HepG2 (cell line): ENCODE results near the gene ACTN3. TPM values are rescaled to one million over a fixed set of nuclear protein-coding genes. Genes with fewer than 3 reads are reported as not detected.

ENCODE experiments used
- CAMTA2 ChIP-seq: sonication (generic); formaldehyde crosslinking; IDR thresholded peaks from 2 replicates; pipeline ENCODE4 v1.4.0; 2020; ENCODE audit warnings: mild to moderate bottlenecking, missing genetic modification reagents, borderline replicate concordance
- CHD4 ChIP-seq: fragments of 200-600 bp; sonication (generic); IDR thresholded peaks from 2 replicates; pipeline ENCODE4 v1.7.0; 2017; ENCODE audit warnings: mild to moderate bottlenecking, low read length, borderline replicate concordance
- FOSL1 ChIP-seq: sonication (generic); formaldehyde crosslinking; IDR thresholded peaks from 2 replicates; pipeline ENCODE4 v1.9.0; 2021; ENCODE audit warnings: missing genetic modification reagents, borderline replicate concordance
- GABPA ChIP-seq, 2 experiments: IDR thresholded peaks; 2 replicates each; pipeline ENCODE4 v1.6.1; 2011 to 2016; ENCODE audit warnings: low read depth in 2 of 2, low read length in 1 of 2, missing biosample characterization in 1 of 2, missing genetic modification characterization in 1 of 2
- JARID2 ChIP-seq: sonication (generic); formaldehyde crosslinking; IDR thresholded peaks from 2 replicates; pipeline ENCODE4 v1.8.1; 2023; ENCODE audit warnings: missing genetic modification reagents, inconsistent platforms; ENCODE audit not compliant: insufficient replicate concordance
- JUN ChIP-seq: sonication (generic); formaldehyde crosslinking; IDR thresholded peaks from 2 replicates; pipeline ENCODE4 v1.4.0; 2020; ENCODE audit warnings: mild to moderate bottlenecking, missing genetic modification reagents
- KDM1A ChIP-seq: IDR thresholded peaks from 2 replicates; pipeline ENCODE4 v1.6.1; 2016; ENCODE audit warnings: missing compliant biosample characterization
- MIXL1 ChIP-seq: IDR thresholded peaks from 2 replicates; pipeline ENCODE4 v1.6.1; 2016
- NR2F6 ChIP-seq, 2 experiments: IDR thresholded peaks; 2 replicates each; pipeline ENCODE4 v1.6.1; 2016; ENCODE audit warnings: antibody characterized with exemption in 1 of 2, mild to moderate bottlenecking in 1 of 2
- PLRG1 ChIP-seq: fragments of 450-650 bp; conservative IDR thresholded peaks from 2 replicates; pipeline ENCODE4 v1.6.1; 2016
- TGIF2 ChIP-seq: IDR thresholded peaks from 2 replicates; pipeline ENCODE4 v1.6.1; 2016; ENCODE audit warnings: control low read depth, missing compliant biosample characterization
- THAP11 ChIP-seq: IDR thresholded peaks from 2 replicates; pipeline ENCODE4 v1.6.1; 2016; ENCODE audit warnings: missing biosample characterization, missing genetic modification reagents
- ZMAT3 ChIP-seq: sonication (generic); formaldehyde crosslinking; conservative IDR thresholded peaks from 2 replicates; pipeline ENCODE4 v1.7.0; 2021; ENCODE audit warnings: missing genetic modification reagents
- ZMYM2 ChIP-seq: sonication (generic); formaldehyde crosslinking; IDR thresholded peaks from 2 replicates; pipeline ENCODE4 v1.8.0; 2022; ENCODE audit warnings: mild to moderate bottlenecking, missing genetic modification reagents
- ZNF333 ChIP-seq: sonication (generic); formaldehyde crosslinking; IDR thresholded peaks from 2 replicates; pipeline ENCODE4 v1.4.0; 2020; ENCODE audit warnings: mild to moderate bottlenecking, missing genetic modification reagents, borderline replicate concordance
- ZNF33A ChIP-seq: sonication (generic); formaldehyde crosslinking; IDR thresholded peaks from 2 replicates; pipeline ENCODE4 v1.5.1; 2020; ENCODE audit warnings: missing genetic modification reagents, mild to moderate bottlenecking, moderate library complexity, borderline replicate concordance
- ZNF432 ChIP-seq: sonication (generic); formaldehyde crosslinking; IDR thresholded peaks from 2 replicates; pipeline ENCODE4 v1.5.0; 2020; ENCODE audit warnings: missing genetic modification reagents, mild to moderate bottlenecking, borderline replicate concordance
- polyA plus RNA-seq, 8 experiments: library from polyadenylated mRNA; depleted of rRNA in 3 of 8; stranded (reverse) in 7 of 8; unstranded in 1 of 8; fragments of >200 nt; fragmentation: Illumina TruSeq in 4 of 8; extraction: Trizol in 4 of 8; gene quantifications; 2 replicates each; pipeline versions ENCODE4 v1.2.1 to v1.2.3, GENCODE V29; 2011 to 2016; ENCODE audit warnings: low read depth in 4 of 8, missing spikeins in 1 of 8, mixed read lengths in 1 of 8; ENCODE audit not compliant: insufficient read depth in 1 of 8
- total RNA-seq, 5 experiments: library from RNA; depleted of rRNA; stranded (reverse); fragments of >200 nt; fragmentation: Illumina TruSeq; extraction: Trizol; gene quantifications; 2 replicates each; pipeline ENCODE4 v1.2.3, GENCODE V29; 2016; ENCODE audit warnings: low read depth in 1 of 5
- TF ChIP-seq, protein P1 (sequence below): sonication (generic); formaldehyde crosslinking; IDR thresholded peaks from 2 replicates; pipeline ENCODE4 v1.4.0; 2020; ENCODE audit warnings: mild to moderate bottlenecking, missing genetic modification reagents
- TF ChIP-seq, protein P2 (sequence below): sonication (generic); formaldehyde crosslinking; conservative IDR thresholded peaks from 2 replicates; pipeline ENCODE4 v1.4.0; 2020; ENCODE audit warnings: missing genetic modification reagents
- TF ChIP-seq, protein P3 (sequence below): sonication (generic); formaldehyde crosslinking; IDR thresholded peaks from 2 replicates; pipeline ENCODE4 v1.4.0; 2020; ENCODE audit warnings: missing genetic modification reagents, borderline replicate concordance

ACTN3 gene
- total and polyA plus RNA-seq, 2 of the 13 experiments (the other 11 are each of a cell fraction or from before 2014, with no cell fraction given): 0.04 to 0.09 TPM

DNA sequence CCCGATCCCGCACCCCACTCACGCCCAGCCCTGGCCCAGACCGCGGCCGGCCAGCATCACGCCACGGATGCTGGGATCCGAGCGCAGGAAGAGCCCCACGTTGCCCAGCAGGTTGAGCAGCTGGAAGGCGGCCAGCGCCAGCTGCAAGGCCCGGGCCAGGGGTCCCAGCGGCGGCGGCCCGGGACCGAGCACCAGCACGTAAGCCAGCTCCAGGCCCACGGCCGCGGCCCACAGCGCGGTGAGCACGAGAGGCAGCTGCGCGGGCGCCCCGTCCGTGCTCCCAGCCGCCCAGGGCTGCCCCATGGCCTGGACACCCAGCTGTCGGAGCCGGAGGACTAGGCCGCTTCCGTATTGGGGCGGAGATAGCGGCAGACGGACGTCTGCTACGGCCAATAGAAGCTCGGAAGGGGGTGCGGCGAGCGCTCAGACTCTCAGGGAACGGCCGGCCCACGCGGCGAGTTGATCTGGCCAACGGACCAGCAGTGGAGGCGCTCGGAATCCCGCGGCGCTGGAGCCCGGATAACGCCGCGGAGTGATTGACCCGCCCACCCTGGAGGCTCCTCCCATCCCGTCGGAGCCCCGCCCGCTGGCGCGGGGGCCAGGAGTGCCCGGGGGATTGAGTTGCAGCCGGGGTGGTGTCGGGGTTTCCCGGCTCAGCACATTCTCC, 869 bp upstream of the ACTN3 start, which contains the start of gene ZDHHC24 (continued):
- no peak for TF ChIP-seq ZNF33A
- no peak for TF ChIP-seq JARID2
- TF ChIP-seq JUN (CRISPR knock-in tag): peak; percentile 32; the same call in 1 of the 2 replicates
- TF ChIP-seq NR2F6 (IDR thresholded peaks at IDR 0.05): no peak
- no peak for TF ChIP-seq NR2F6 (CRISPR knock-in tag; IDR thresholded peaks at IDR 0.05)
- TF ChIP-seq ZNF333: peak; percentile 74; the same call in 1 of the 2 replicates
- TF ChIP-seq, protein P1, sequence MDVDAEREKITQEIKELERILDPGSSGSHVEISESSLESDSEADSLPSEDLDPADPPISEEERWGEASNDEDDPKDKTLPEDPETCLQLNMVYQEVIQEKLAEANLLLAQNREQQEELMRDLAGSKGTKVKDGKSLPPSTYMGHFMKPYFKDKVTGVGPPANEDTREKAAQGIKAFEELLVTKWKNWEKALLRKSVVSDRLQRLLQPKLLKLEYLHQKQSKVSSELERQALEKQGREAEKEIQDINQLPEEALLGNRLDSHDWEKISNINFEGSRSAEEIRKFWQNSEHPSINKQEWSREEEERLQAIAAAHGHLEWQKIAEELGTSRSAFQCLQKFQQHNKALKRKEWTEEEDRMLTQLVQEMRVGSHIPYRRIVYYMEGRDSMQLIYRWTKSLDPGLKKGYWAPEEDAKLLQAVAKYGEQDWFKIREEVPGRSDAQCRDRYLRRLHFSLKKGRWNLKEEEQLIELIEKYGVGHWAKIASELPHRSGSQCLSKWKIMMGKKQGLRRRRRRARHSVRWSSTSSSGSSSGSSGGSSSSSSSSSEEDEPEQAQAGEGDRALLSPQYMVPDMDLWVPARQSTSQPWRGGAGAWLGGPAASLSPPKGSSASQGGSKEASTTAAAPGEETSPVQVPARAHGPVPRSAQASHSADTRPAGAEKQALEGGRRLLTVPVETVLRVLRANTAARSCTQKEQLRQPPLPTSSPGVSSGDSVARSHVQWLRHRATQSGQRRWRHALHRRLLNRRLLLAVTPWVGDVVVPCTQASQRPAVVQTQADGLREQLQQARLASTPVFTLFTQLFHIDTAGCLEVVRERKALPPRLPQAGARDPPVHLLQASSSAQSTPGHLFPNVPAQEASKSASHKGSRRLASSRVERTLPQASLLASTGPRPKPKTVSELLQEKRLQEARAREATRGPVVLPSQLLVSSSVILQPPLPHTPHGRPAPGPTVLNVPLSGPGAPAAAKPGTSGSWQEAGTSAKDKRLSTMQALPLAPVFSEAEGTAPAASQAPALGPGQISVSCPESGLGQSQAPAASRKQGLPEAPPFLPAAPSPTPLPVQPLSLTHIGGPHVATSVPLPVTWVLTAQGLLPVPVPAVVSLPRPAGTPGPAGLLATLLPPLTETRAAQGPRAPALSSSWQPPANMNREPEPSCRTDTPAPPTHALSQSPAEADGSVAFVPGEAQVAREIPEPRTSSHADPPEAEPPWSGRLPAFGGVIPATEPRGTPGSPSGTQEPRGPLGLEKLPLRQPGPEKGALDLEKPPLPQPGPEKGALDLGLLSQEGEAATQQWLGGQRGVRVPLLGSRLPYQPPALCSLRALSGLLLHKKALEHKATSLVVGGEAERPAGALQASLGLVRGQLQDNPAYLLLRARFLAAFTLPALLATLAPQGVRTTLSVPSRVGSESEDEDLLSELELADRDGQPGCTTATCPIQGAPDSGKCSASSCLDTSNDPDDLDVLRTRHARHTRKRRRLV: no peak
- TF ChIP-seq, protein P2, sequence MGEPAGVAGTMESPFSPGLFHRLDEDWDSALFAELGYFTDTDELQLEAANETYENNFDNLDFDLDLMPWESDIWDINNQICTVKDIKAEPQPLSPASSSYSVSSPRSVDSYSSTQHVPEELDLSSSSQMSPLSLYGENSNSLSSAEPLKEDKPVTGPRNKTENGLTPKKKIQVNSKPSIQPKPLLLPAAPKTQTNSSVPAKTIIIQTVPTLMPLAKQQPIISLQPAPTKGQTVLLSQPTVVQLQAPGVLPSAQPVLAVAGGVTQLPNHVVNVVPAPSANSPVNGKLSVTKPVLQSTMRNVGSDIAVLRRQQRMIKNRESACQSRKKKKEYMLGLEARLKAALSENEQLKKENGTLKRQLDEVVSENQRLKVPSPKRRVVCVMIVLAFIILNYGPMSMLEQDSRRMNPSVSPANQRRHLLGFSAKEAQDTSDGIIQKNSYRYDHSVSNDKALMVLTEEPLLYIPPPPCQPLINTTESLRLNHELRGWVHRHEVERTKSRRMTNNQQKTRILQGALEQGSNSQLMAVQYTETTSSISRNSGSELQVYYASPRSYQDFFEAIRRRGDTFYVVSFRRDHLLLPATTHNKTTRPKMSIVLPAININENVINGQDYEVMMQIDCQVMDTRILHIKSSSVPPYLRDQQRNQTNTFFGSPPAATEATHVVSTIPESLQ (CRISPR knock-in tag): no peak
- TF ChIP-seq ZMAT3 (CRISPR knock-in tag): no peak
- TF ChIP-seq TGIF2 (CRISPR knock-in tag): no peak; the same call in 1 of the 2 replicates
- TF ChIP-seq ZMYM2 (CRISPR knock-in tag): no peak
- no peak for TF ChIP-seq MIXL1
- TF ChIP-seq FOSL1 (CRISPR knock-in tag): no peak
- TF ChIP-seq CHD4: no peak
- TF ChIP-seq GABPA (IDR thresholded peaks at IDR 0.05; ENCODE audit: low read depth, low read length): peak; percentile 41
- peak; percentile 65 for TF ChIP-seq GABPA (CRISPR knock-in tag; IDR thresholded peaks at IDR 0.05; ENCODE audit: low read depth)
- TF ChIP-seq THAP11 (CRISPR knock-in tag): peak; percentile 78
- no peak for TF ChIP-seq PLRG1
- TF ChIP-seq KDM1A (CRISPR knock-in tag): no peak
- no peak for TF ChIP-seq ZNF432
- TF ChIP-seq, protein P3, sequence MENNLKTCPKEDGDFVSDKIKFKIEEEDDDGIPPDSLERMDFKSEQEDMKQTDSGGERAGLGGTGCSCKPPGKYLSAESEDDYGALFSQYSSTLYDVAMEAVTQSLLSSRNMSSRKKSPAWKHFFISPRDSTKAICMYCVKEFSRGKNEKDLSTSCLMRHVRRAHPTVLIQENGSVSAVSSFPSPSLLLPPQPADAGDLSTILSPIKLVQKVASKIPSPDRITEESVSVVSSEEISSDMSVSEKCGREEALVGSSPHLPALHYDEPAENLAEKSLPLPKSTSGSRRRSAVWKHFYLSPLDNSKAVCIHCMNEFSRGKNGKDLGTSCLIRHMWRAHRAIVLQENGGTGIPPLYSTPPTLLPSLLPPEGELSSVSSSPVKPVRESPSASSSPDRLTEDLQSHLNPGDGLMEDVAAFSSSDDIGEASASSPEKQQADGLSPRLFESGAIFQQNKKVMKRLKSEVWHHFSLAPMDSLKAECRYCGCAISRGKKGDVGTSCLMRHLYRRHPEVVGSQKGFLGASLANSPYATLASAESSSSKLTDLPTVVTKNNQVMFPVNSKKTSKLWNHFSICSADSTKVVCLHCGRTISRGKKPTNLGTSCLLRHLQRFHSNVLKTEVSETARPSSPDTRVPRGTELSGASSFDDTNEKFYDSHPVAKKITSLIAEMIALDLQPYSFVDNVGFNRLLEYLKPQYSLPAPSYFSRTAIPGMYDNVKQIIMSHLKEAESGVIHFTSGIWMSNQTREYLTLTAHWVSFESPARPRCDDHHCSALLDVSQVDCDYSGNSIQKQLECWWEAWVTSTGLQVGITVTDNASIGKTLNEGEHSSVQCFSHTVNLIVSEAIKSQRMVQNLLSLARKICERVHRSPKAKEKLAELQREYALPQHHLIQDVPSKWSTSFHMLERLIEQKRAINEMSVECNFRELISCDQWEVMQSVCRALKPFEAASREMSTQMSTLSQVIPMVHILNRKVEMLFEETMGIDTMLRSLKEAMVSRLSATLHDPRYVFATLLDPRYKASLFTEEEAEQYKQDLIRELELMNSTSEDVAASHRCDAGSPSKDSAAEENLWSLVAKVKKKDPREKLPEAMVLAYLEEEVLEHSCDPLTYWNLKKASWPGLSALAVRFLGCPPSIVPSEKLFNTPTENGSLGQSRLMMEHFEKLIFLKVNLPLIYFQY (CRISPR knock-in tag): peak; percentile 58; the same call in 1 of the 2 replicates
- no peak for TF ChIP-seq CAMTA2
